T-helper 1 cell (primary cell): ENCODE measurements around the gene MKX.
"Not testable (repeated sequence)": the region's sequence is repeated elsewhere in the genome, so short reads cannot be mapped to it uniquely, and the experiment has no call there.

Experiments
- DNase-seq, 5 donors: peaks; one replicate each; pipeline ENCODE4 v3.0.0-alpha.2; 2012 to 2020

Gene MKX

GRCh38 chr10:27688991-27689390 lies 56.6 kb downstream of the MKX start:
- no peak for DNase-seq

GRCh38 chr10:27688276-27688675 lies 57.3 kb downstream of the MKX start:
- DNase-seq, result no peak

GRCh38 chr10:27687743-27688142 lies 57.9 kb downstream of the MKX start:
- no peak for DNase-seq

- no peak for DNase-seq
Observed at GRCh38 chr10:27687326-27687725, 58.3 kb downstream of the MKX start.

GRCh38 chr10:27685681-27686080 lies 59.9 kb downstream of the MKX start:
- DNase-seq, result no peak

- DNase-seq, result no peak
Observed at GRCh38 chr10:27683226-27683625, 62.4 kb downstream of the MKX start.

- not testable (repeated sequence) for DNase-seq
Observed at GRCh38 chr10:27681795-27682194, 63.8 kb downstream of the MKX start.

GRCh38 chr10:27680691-27681605 lies 64.7 kb downstream of the MKX start:
- DNase-seq, result no peak

- DNase-seq, result no peak
Observed at GRCh38 chr10:27680006-27680557, 65.5 kb downstream of the MKX start.

GRCh38 chr10:27679369-27679912 lies 66.2 kb downstream of the MKX start:
- DNase-seq, result no peak

GRCh38 chr10:27678166-27678565 lies 67.5 kb downstream of the MKX start:
- no peak for DNase-seq

GRCh38 chr10:27673065-27673464 lies 72.6 kb downstream of the MKX start:
- no peak for DNase-seq

- DNase-seq, result no peak
Observed at GRCh38 chr10:27671821-27672220, 73.8 kb downstream of the MKX start.

GRCh38 chr10:27664461-27664860 lies 81.2 kb downstream of the MKX start:
- no peak for DNase-seq

- DNase-seq, result no peak
Observed at GRCh38 chr10:27663621-27664020, 82.0 kb downstream of the MKX start.

- no peak for DNase-seq
Observed at GRCh38 chr10:27661514-27662286, 83.9 kb downstream of the MKX start.

GRCh38 chr10:27660711-27661110 lies 84.9 kb downstream of the MKX start:
- no peak for DNase-seq

- DNase-seq, result no peak
Observed at GRCh38 chr10:27660268-27660667, 85.4 kb downstream of the MKX start.

- no peak for DNase-seq
Observed at GRCh38 chr10:27659786-27660185, 85.8 kb downstream of the MKX start.

- no peak for DNase-seq
Observed at GRCh38 chr10:27658788-27659187, 86.8 kb downstream of the MKX start.

- no peak for DNase-seq
Observed at GRCh38 chr10:27655296-27655695, 90.3 kb downstream of the MKX start.

- no peak for DNase-seq
Observed at GRCh38 chr10:27654284-27654683, 91.3 kb downstream of the MKX start.

- DNase-seq, result no peak
Observed at GRCh38 chr10:27646604-27647175, 98.9 kb downstream of the MKX start.
